Measurements from ENCODE around the gene CELF4.

The CELF4 gene

GRCh38 chr18:37381554-37381953 is 184.0 kb downstream of the CELF4 start:
- Histone ChIP-seq H3K9ac (ENCODE audit: low read depth, low read length) (no peak overlapping the region), H3K4me2 (ENCODE audit: insufficient read depth, low read length) (no peak overlapping the region), H3K9me3 (ENCODE audit: insufficient read depth, low read length, severe bottlenecking) (no peaks in the 10 kb centered on the region), H3K36me3 (ENCODE audit: insufficient read depth, low read length) (no peaks in the 10 kb centered on the region), H3K4me1 (ENCODE audit: insufficient read depth, low read length) (no peaks in the 10 kb centered on the region), H3K27ac (ENCODE audit: low read length) (no peak overlapping the region), H2AFZ (ENCODE audit: low read depth, low read length) (no peak overlapping the region), H4K20me1 (ENCODE audit: insufficient read depth, low read length) (peaks cover 7% of the 10 kb centered on the region), H3K4me3 (ENCODE audit: low read depth in 1 of 2, low read length in 2 of 2) (no peak overlapping the region), H3K79me2 (ENCODE audit: insufficient read depth, low read length) (no peaks in the 10 kb centered on the region), H3K27me3 (ENCODE audit: insufficient read depth, low read length, poor library complexity) (peaks cover 17% of the 10 kb centered on the region)
- TF ChIP-seq EZH2 (IDR thresholded peaks at IDR 0.05; ENCODE audit: borderline replicate concordance, low read depth, low read length, severe bottlenecking) (no peak), CTCF (IDR thresholded peaks at IDR 0.05; ENCODE audit: borderline replicate concordance, extremely low read depth, low read length, poor library complexity, severe bottlenecking) (no peak)
- no peak for DNase-seq
- no peak for ATAC-seq (ENCODE audit: insufficient read depth, low read depth)

GRCh38 chr18:37380546-37381110 is 185.0 kb downstream of the CELF4 start:
- Histone ChIP-seq H3K79me2 (ENCODE audit: insufficient read depth, low read length) (no peaks in the 10 kb centered on the region), H2AFZ (ENCODE audit: low read depth, low read length) (no peak overlapping the region), H3K4me1 (ENCODE audit: insufficient read depth, low read length) (no peaks in the 10 kb centered on the region), H3K4me2 (ENCODE audit: insufficient read depth, low read length) (no peak overlapping the region), H3K9ac (ENCODE audit: low read depth, low read length) (no peak overlapping the region), H3K9me3 (ENCODE audit: insufficient read depth, low read length, severe bottlenecking) (no peaks in the 10 kb centered on the region), H4K20me1 (ENCODE audit: insufficient read depth, low read length) (0 out of 2 replicates have a peak, but pooled peaks cover 3% of the 10 kb centered on the region), H3K27ac (ENCODE audit: low read length) (no peak overlapping the region), H3K36me3 (ENCODE audit: insufficient read depth, low read length) (no peaks in the 10 kb centered on the region), H3K27me3 (ENCODE audit: insufficient read depth, low read length, poor library complexity) (peaks cover 17% of the 10 kb centered on the region), H3K4me3 (ENCODE audit: low read depth in 1 of 2, low read length in 2 of 2) (no peak overlapping the region)
- TF ChIP-seq EZH2 (IDR thresholded peaks at IDR 0.05; ENCODE audit: borderline replicate concordance, low read depth, low read length, severe bottlenecking) (no peak), CTCF (IDR thresholded peaks at IDR 0.05; ENCODE audit: borderline replicate concordance, extremely low read depth, low read length, poor library complexity, severe bottlenecking) (no peak)
- DNase-seq (no peak), ATAC-seq (ENCODE audit: insufficient read depth, low read depth) (no peak)

GRCh38 chr18:37378336-37379010 is 187.1 kb downstream of the CELF4 start:
- ATAC-seq (ENCODE audit: insufficient read depth, low read depth) (no peak), DNase-seq (no peak)
- no peak overlapping the region for H2AFZ ChIP-seq (ENCODE audit: low read depth, low read length)
- TF ChIP-seq CTCF (IDR thresholded peaks at IDR 0.05; ENCODE audit: borderline replicate concordance, extremely low read depth, low read length, poor library complexity, severe bottlenecking) (no peak), EZH2 (IDR thresholded peaks at IDR 0.05; ENCODE audit: borderline replicate concordance, low read depth, low read length, severe bottlenecking) (no peak)
- H3K4me3 ChIP-seq (ENCODE audit: low read depth in 1 of 2, low read length in 2 of 2), result no peak overlapping the region
- H3K9me3 ChIP-seq (ENCODE audit: insufficient read depth, low read length, severe bottlenecking), result no peaks in the 10 kb centered on the region
- peaks cover 17% of the 10 kb centered on the region for H3K27me3 ChIP-seq (ENCODE audit: insufficient read depth, low read length, poor library complexity)
- no peak overlapping the region for H3K4me2 ChIP-seq (ENCODE audit: insufficient read depth, low read length)
- no peaks in the 10 kb centered on the region for H3K79me2 ChIP-seq (ENCODE audit: insufficient read depth, low read length)
- H3K36me3 ChIP-seq (ENCODE audit: insufficient read depth, low read length), result no peaks in the 10 kb centered on the region
- no peak overlapping the region for H3K27ac ChIP-seq (ENCODE audit: low read length)
- 0 out of 2 replicates have a peak, but pooled peaks cover 6% of the 10 kb centered on the region for H4K20me1 ChIP-seq (ENCODE audit: insufficient read depth, low read length)
- H3K9ac ChIP-seq (ENCODE audit: low read depth, low read length), result no peak overlapping the region
- H3K4me1 ChIP-seq (ENCODE audit: insufficient read depth, low read length), result no peaks in the 10 kb centered on the region

Data from DND-41 (cell line).